Fibroblast of pulmonary artery (primary cell): ENCODE measurements around the gene MIOS.
A peak's percentile ranks its signal among the peaks of the same experiment; 100 is the strongest.
"Not testable (repeated sequence)": the region's sequence is repeated elsewhere in the genome, so short reads cannot be mapped to it uniquely, and the experiment has no call there.

Experiments
- DNase-seq: peaks from one replicate; pipeline ENCODE4 v3.0.0-alpha.2; 2010; ENCODE audit warnings: low read depth
- H3K4me3 ChIP-seq: replicated peaks from 2 replicates; pipeline ENCODE4 v1.5.1; 2011; ENCODE audit warnings: low read depth, mild to moderate bottlenecking, control low read depth, low read length, moderate library complexity
- CTCF ChIP-seq: IDR thresholded peaks from 2 replicates; pipeline ENCODE4 v1.5.1; 2011; ENCODE audit warnings: mild to moderate bottlenecking, control low read depth, low read length, inconsistent platforms; ENCODE audit errors: missing control alignments

MIOS gene

GRCh38 chr7:7554021-7554432, 12.7 kb upstream of the MIOS start:
- peak; percentile 24 for DNase-seq
- no peak for TF ChIP-seq CTCF
- H3K4me3 ChIP-seq = no peak overlapping the region

GRCh38 chr7:7554649-7555575, 11.8 kb upstream of the MIOS start:
- DNase-seq = no peak
- H3K4me3 ChIP-seq = no peak overlapping the region
- TF ChIP-seq CTCF = no peak

GRCh38 chr7:7556852-7557251, 9.8 kb upstream of the MIOS start:
- no peak overlapping the region for H3K4me3 ChIP-seq

GRCh38 chr7:7557252-7557651, 9.4 kb upstream of the MIOS start:
- no peak for TF ChIP-seq CTCF
- no peak overlapping the region for H3K4me3 ChIP-seq
- no peak for DNase-seq

More at GRCh38 chr7:7556852-7557251, 9.8 kb upstream of the MIOS start:
- DNase-seq = no peak
- no peak for TF ChIP-seq CTCF

- not testable (repeated sequence) for DNase-seq, H3K4me3 ChIP-seq
These were observed 5.1 kb upstream of the MIOS start for GRCh38 chr7:7561591-7561990.

GRCh38 chr7:7562736-7563135, 3.9 kb upstream of the MIOS start:
- no peak for DNase-seq
- no peak overlapping the region for H3K4me3 ChIP-seq
- TF ChIP-seq CTCF = no peak

GRCh38 chr7:7563269-7563668, 3.4 kb upstream of the MIOS start:
- DNase-seq = no peak
- no peak overlapping the region for H3K4me3 ChIP-seq
- TF ChIP-seq CTCF = no peak
